AG09309 (cell line): ENCODE measurements around the gene CYBA.

ENCODE experiments used
- DNase-seq: peaks from one replicate; pipeline ENCODE4 v3.0.0-alpha.2; 2010; ENCODE audit warnings: low read depth
- H3K4me3 ChIP-seq: 2 replicates; pipeline ENCODE4 v1.5.1; 2011; ENCODE audit warnings: mild to moderate bottlenecking, low read depth, low read length, moderate library complexity; ENCODE audit not compliant: control insufficient read depth
- CTCF ChIP-seq: IDR thresholded peaks from 2 replicates; pipeline ENCODE4 v1.5.1; 2011; ENCODE audit warnings: mild to moderate bottlenecking, low read depth, low read length, inconsistent platforms; ENCODE audit not compliant: insufficient read depth, control insufficient read depth; ENCODE audit errors: missing control alignments

CYBA gene

DNA sequence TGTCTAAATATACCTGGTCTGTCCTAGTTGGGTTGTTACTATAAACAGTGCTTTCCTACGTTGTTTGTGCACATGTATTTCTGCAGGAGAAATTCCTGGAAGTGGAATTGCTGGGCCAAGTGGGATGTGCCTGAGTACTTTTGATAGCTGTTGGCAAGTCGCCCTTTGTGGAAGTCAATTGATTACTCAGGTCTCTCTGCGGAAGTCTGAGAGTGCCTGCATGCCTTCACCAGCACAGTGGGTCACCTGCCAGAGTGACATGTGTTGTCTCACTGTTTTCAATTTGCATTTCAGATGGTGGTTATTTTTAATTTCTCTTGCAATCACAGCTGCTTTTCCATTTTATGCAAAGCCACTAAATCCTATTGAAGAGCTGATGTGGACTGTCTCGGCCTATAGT, 14.3 kb upstream of the CYBA start:
- no peak overlapping the region for H3K4me3 ChIP-seq
- no peak for TF ChIP-seq CTCF
- no peak for DNase-seq

DNA sequence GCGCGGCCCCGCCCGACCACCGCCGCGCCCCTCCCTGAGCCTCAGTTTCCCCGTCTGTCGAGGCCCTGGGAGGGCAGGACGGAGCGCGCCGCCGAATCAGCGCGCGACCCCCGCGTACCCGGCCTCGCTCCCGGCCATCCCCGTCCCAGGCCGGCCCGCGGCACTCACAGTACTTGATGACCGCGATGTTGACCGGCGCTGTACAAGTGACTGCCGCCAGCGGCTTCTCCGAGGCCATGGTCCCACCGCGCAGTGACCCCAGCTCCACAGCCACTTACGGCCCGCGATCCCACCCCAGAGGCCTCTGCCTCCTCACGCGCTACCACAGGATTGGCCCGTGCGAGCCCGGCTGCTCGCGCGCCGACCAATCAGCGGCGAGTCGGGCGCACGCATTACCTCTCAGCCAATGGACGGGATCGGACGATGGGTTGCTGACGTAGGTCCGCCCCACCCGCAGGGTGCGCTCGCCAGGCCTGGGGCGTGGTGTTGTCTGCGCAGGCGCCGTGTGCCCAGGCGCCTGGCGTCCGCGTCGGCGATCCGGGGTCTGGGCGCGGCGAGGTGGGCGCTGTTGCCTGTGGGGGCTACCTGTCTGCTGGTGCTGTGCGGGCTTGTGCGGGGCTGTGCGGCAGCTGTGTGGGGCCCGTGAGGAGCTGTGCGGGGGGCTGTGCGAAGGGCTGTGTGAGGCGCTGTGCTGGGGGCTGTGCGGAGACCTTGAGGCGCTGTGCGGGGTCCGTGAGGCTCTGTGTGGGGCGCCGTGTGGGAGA, 12.2 kb upstream of the CYBA start, which contains the start of gene MVD:
Gene MVD, minus strand, starts transcription at position 249 of the 764 bp plus-strand sequence. Its CDS starts 11 bp downstream, at position 238.
- peak within 1 kb of the TSS; percentile 88 for H3K4me3 ChIP-seq
- DNase-seq: peak; percentile 85
- peak; percentile 2 for TF ChIP-seq CTCF

DNA sequence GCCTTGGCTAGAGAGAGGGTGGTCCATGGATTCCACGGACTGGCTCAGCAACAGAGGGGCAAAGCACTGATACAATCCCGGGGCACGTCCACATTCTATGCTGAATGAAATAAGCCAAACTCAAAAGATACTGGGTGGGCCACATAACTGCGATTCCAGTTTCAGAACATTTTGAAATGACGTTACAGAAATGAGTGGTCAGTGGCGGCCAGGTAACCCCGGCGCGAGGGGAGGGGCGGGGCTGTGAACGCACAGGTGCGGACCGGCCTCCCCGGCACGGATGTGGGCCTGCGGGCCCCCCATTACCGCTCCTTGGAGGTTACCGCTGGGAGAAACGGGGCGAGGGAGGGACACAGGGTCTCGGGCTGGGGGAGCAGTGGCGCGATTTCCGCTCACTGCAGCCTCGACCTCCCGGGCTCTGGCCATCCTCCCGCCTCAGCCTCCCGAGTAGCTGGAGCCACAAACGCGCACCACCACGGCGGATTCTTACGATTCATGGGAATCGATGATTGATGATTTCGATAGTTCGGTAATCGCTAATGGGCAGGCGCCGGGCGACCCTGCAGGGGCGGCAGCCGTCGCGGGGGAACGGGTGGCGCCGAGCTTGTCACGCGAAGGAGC, 11.5 kb upstream of the CYBA start:
- H3K4me3 ChIP-seq: peak overlapping the region; percentile 88
- TF ChIP-seq CTCF: no peak
- DNase-seq: no peak

DNA sequence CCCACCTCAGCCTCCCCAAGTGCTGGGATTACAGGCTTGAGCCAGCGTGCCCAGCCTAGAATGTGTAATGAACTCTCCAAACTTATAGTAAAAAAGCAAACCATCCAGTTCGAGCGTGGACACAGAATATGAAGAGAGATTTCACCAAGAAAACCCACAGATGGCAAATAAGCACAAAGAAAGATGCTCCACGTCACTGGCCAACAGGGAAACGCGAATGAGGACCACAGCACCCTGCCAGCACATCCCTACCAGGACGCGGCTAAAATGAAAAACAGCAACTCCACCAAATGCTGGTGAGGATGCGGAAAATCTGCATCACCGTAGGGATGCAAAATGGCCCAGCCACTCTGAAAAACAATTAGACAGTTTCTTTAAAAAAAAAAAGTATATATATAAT, 10.6 kb upstream of the CYBA start:
- DNase-seq: no peak
- TF ChIP-seq CTCF: no peak
- no peak overlapping the region for H3K4me3 ChIP-seq

DNA sequence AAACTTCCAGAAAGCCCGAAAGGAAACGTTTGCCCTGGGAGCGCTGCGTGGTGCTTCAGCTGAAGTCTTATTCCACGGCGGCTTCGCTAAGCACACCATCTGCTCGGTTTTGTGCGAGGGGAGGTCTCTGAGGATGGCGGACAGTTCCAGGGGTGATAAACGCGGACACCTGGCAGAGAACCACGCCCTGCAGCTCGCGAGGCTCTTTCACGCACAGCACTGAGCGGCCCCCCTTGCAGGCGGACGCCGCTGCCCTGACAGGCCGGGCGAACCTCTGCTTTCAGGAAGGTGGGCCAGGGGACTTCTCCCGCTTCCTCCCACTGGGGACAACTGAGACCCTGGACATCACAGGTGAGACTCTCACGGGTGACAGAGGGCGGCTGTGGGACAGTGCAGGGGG, 8.3 kb upstream of the CYBA start:
- TF ChIP-seq CTCF: no peak
- no peak overlapping the region for H3K4me3 ChIP-seq
- no peak for DNase-seq

DNA sequence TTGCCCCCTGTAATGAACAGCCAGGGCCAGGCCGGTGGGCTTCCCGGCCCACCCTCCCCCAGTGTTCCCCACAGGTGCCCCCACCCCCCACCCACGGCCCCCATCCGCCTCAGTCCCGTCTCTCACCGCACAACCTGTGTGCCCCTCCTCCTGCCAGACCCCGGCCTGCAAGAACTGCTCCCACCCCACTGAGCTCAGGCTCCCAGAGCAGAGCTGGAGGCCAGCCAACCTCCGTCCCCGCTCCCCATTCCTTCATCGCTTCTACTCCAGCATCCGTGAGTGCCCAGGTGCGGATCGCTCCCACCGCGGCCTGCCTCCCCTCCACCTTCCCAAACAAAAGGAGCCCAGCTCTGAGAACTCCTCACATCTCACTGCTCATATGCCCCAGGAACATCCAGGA, 7.9 kb upstream of the CYBA start:
- DNase-seq: no peak
- no peak for TF ChIP-seq CTCF
- H3K4me3 ChIP-seq: no peak overlapping the region

DNA sequence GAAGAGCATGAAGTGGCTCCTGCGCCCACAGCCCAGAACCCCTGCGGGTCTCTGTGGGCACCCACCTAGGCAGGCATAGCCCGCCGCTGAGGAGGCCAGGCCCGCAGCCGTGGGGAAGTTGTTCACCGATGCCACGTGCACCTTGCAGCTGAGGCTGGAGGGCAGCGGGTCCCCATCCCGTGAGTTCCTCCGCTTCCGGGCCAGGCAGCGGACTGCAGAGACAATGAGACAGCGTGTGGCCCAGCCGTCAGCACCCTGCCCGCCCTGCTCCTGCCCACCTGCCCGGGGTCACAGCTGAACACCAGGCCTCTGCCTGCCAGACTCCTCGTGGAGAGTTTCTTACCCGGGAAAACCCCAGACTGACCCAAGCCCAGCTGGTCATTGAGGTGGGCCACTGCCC, 6.5 kb upstream of the CYBA start:
- no peak overlapping the region for H3K4me3 ChIP-seq
- no peak for TF ChIP-seq CTCF
- no peak for DNase-seq
